ENCODE measurements around the gene GFRA4. TPM values are rescaled to one million over a fixed set of nuclear protein-coding genes. Genes with fewer than 3 reads are reported as not detected.

GFRA4 gene
- total RNA-seq, 1 experiment from 2014 or later: not detected

- Histone ChIP-seq H3K4me2 (ENCODE audit: low read length) (no peak overlapping the region), H3K4me1 (ENCODE audit: insufficient read depth, low read length) (no peaks in the 10 kb centered on the region), H3K79me2 (ENCODE audit: low read length) (no peaks in the 10 kb centered on the region), H4K20me1 (ENCODE audit: low read length) (no peaks in the 10 kb centered on the region), H3K27me3 (ENCODE audit: low read length) (no peaks in the 10 kb centered on the region), H3K9ac (ENCODE audit: low read length) (no peak overlapping the region), H3K36me3 (ENCODE audit: low read depth, low read length) (no peaks in the 10 kb centered on the region), H2AFZ (ENCODE audit: low read length) (no peak overlapping the region), H3K27ac (ENCODE audit: low read length) (no peak overlapping the region), H3K9me2 (replicated peaks; ENCODE audit: low read length) (no peaks in the 10 kb centered on the region), H3F3A (ENCODE audit: low read length, unreplicated experiment) (no peaks in the 10 kb centered on the region), H3K9me3 (ENCODE audit: low read length) (no peaks in the 10 kb centered on the region), H3K4me3 (ENCODE audit: low read length) (no peak overlapping the region)
- DNase-seq (no peak), ATAC-seq (no peak; the same call in 1 of the 2 replicates)
- intact Hi-C loops (cut with micrococcal nuclease): no loop called here
- ChIA-PET POLR2A (ENCODE audit: unreplicated experiment) (no interaction called here), CTCF (no interaction called here)
- TF ChIP-seq CTCF (conservative IDR thresholded peaks at IDR 0.05; ENCODE audit: low read depth, low read length) (no peak), EZH2 (IDR thresholded peaks at IDR 0.05; ENCODE audit: low read length, unreplicated experiment) (no peak)
- BruUV-seq (replicated peaks): no TSS peak
Observed at GRCh38 chr20:3697588-3698305, 34.5 kb upstream of the GFRA4 start.

GRCh38 chr20:3696745-3697587 lies 33.8 kb upstream of the GFRA4 start:
- ATAC-seq (no peak), DNase-seq (no peak)
- intact Hi-C loops (cut with micrococcal nuclease): no loop called here
- Histone ChIP-seq H3K4me2 (ENCODE audit: low read length) (no peak overlapping the region), H3K9me2 (replicated peaks; ENCODE audit: low read length) (no peaks in the 10 kb centered on the region), H3K4me1 (ENCODE audit: insufficient read depth, low read length) (no peaks in the 10 kb centered on the region), H3K36me3 (ENCODE audit: low read depth, low read length) (no peaks in the 10 kb centered on the region), H4K20me1 (ENCODE audit: low read length) (no peaks in the 10 kb centered on the region), H3K4me3 (ENCODE audit: low read length) (no peak overlapping the region), H3K27me3 (ENCODE audit: low read length) (no peaks in the 10 kb centered on the region), H3F3A (ENCODE audit: low read length, unreplicated experiment) (no peaks in the 10 kb centered on the region), H3K79me2 (ENCODE audit: low read length) (no peaks in the 10 kb centered on the region), H3K9ac (ENCODE audit: low read length) (no peak overlapping the region), H3K27ac (ENCODE audit: low read length) (no peak overlapping the region), H3K9me3 (ENCODE audit: low read length) (no peaks in the 10 kb centered on the region), H2AFZ (ENCODE audit: low read length) (no peak overlapping the region)
- TF ChIP-seq EZH2phosphoT487 (IDR thresholded peaks at IDR 0.05; ENCODE audit: borderline replicate concordance, low read length) (no peak), CTCF (conservative IDR thresholded peaks at IDR 0.05; ENCODE audit: low read depth, low read length) (no peak), EZH2 (IDR thresholded peaks at IDR 0.05; ENCODE audit: low read length, unreplicated experiment) (no peak)
- ChIA-PET CTCF (interaction anchor here (0.6 to 1.0 kb wide), 2 partner anchors 20 to 134 kb away, joined by 3 to 5 read pairs; no protein-coding TSS in a partner anchor), POLR2A (ENCODE audit: unreplicated experiment) (no interaction called here)
- no TSS peak for BruUV-seq (replicated peaks)

GRCh38 chr20:3696200-3696599 lies 33.0 kb upstream of the GFRA4 start:
- Histone ChIP-seq H3K36me3 (ENCODE audit: low read depth, low read length) (no peaks in the 10 kb centered on the region), H3K9ac (ENCODE audit: low read length) (no peak overlapping the region), H3F3A (ENCODE audit: low read length, unreplicated experiment) (no peaks in the 10 kb centered on the region), H3K27ac (ENCODE audit: low read length) (no peak overlapping the region), H3K79me2 (ENCODE audit: low read length) (no peaks in the 10 kb centered on the region), H3K4me3 (ENCODE audit: low read length) (no peak overlapping the region), H3K4me2 (ENCODE audit: low read length) (no peak overlapping the region), H3K9me2 (replicated peaks; ENCODE audit: low read length) (no peaks in the 10 kb centered on the region), H4K20me1 (ENCODE audit: low read length) (no peaks in the 10 kb centered on the region), H3K4me1 (ENCODE audit: insufficient read depth, low read length) (no peaks in the 10 kb centered on the region), H3K9me3 (ENCODE audit: low read length) (no peaks in the 10 kb centered on the region), H2AFZ (ENCODE audit: low read length) (no peak overlapping the region), H3K27me3 (ENCODE audit: low read length) (no peaks in the 10 kb centered on the region)
- POLR2A ChIA-PET (ENCODE audit: unreplicated experiment): no interaction called here
- intact Hi-C loops (cut with micrococcal nuclease): no loop called here
- ATAC-seq: no peak
- no peak for TF ChIP-seq EZH2phosphoT487 (IDR thresholded peaks at IDR 0.05; ENCODE audit: borderline replicate concordance, low read length)
- peak; percentile 68 for TF ChIP-seq CTCF (conservative IDR thresholded peaks at IDR 0.05; ENCODE audit: low read depth, low read length)
- TF ChIP-seq EZH2 (IDR thresholded peaks at IDR 0.05; ENCODE audit: low read length, unreplicated experiment): no peak
- CTCF ChIA-PET: interaction anchor here (0.6 to 1.0 kb wide), 2 partner anchors 20 to 133 kb away, joined by 3 to 5 read pairs; no protein-coding TSS in a partner anchor
- no TSS peak for BruUV-seq (replicated peaks)
- peak; percentile 57 for DNase-seq
